OCI-LY7 (cell line): ENCODE data around the gene C11orf58. TPM values are rescaled to one million over a fixed set of nuclear protein-coding genes. Genes with fewer than 3 reads are reported as not detected.

ENCODE experiments used
- BruUV-seq: library from RNA; stranded (reverse); fragments of 400-500 nt; replicated peaks from 2 replicates; lab custom pipeline; 2021; lab: Mats Ljungman, UMichigan
- CTCF ChIA-PET: fragments of 300-600 bp; sonication (Branson Sonifier 250); formaldehyde crosslinking; loops from one replicate; lab custom pipeline; 2022; ENCODE audit warnings: antibody characterized with exemption; ENCODE audit not compliant: unreplicated experiment; lab: Charles Lee
- POLR2A ChIA-PET: fragments of 300-600 bp; sonication (Branson Sonifier 250); formaldehyde crosslinking; loops from one replicate; lab custom pipeline; 2022; ENCODE audit warnings: antibody characterized with exemption; lab: Charles Lee
- DNase-seq: peaks from one replicate; pipeline ENCODE4 v3.0.0-alpha.2; 2015; ENCODE audit warnings: low spot score
- H2AFZ ChIP-seq: fragments of 200-600 bp; sonication (generic), shearing (Covaris generic); 2 replicates; pipeline ENCODE4 v1.6.1; 2014; ENCODE audit warnings: mild to moderate bottlenecking, antibody characterized with exemption, low read length, moderate library complexity
- H3K27ac ChIP-seq: fragments of 200-600 bp; sonication (generic); 2 replicates; pipeline ENCODE4 v1.5.1; 2014; ENCODE audit warnings: mixed run types, low read depth, mild to moderate bottlenecking, moderate library complexity, low read length, inconsistent platforms; ENCODE audit not compliant: poor library complexity, severe bottlenecking
- H3K36me3 ChIP-seq: fragments of 200-600 bp; sonication (generic); 2 replicates; pipeline ENCODE4 v1.6.1; 2014; ENCODE audit warnings: mild to moderate bottlenecking, antibody characterized with exemption, low read length, moderate library complexity, mixed read lengths; ENCODE audit not compliant: insufficient read depth
- H3K4me1 ChIP-seq: fragments of 200-600 bp; sonication (generic); 2 replicates; pipeline ENCODE4 v1.5.1; 2014; ENCODE audit warnings: mild to moderate bottlenecking, low read length; ENCODE audit not compliant: insufficient read depth, poor library complexity, severe bottlenecking
- H3K4me2 ChIP-seq: fragments of 200-600 bp; sonication (generic); 2 replicates; pipeline ENCODE4 v1.6.1; 2014; ENCODE audit warnings: mild to moderate bottlenecking, low read length
- H3K4me3 ChIP-seq: fragments of 200-600 bp; sonication (generic); 2 replicates; pipeline ENCODE4 v1.5.1; 2014; ENCODE audit warnings: mild to moderate bottlenecking, low read depth, low read length; ENCODE audit not compliant: poor library complexity, severe bottlenecking
- H3K79me2 ChIP-seq: fragments of 200-600 bp; sonication (generic); 2 replicates; pipeline ENCODE4 v1.6.1; 2016; ENCODE audit warnings: low read depth, mild to moderate bottlenecking, low read length, moderate library complexity, mixed read lengths; ENCODE audit not compliant: insufficient read depth
- H3K9me2 ChIP-seq: fragments of 200-600 bp; sonication (generic); 2 replicates; pipeline ENCODE4 v1.6.1; 2016; ENCODE audit warnings: mild to moderate bottlenecking, low read length, mixed read lengths; ENCODE audit not compliant: insufficient read depth
- H3K9me3 ChIP-seq: fragments of 200-600 bp; sonication (generic); 2 replicates; pipeline ENCODE4 v1.6.1; 2014; ENCODE audit warnings: mild to moderate bottlenecking, mixed run types, low read length, mixed read lengths
- H4K20me1 ChIP-seq: fragments of 200-600 bp; sonication (generic); 2 replicates; pipeline ENCODE4 v1.6.1; 2014; ENCODE audit warnings: mild to moderate bottlenecking, antibody characterized with exemption, low read length, moderate library complexity, mixed read lengths; ENCODE audit not compliant: insufficient read depth
- CTCF ChIP-seq: fragments of 200-600 bp; sonication (generic); conservative IDR thresholded peaks from 2 replicates; pipeline ENCODE4 v1.5.1; 2014; ENCODE audit warnings: mild to moderate bottlenecking, antibody characterized with exemption, low read length, moderate library complexity, mixed read lengths
- EZH2phosphoT487 ChIP-seq: fragments of 200-600 bp; sonication (generic); IDR thresholded peaks from 2 replicates; pipeline ENCODE4 v1.6.1; 2018; ENCODE audit warnings: low read depth, borderline replicate concordance, mild to moderate bottlenecking, mixed run types, antibody characterized with exemption, low read length, moderate library complexity, mixed read lengths
- intact Hi-C: fragments of 100-400 bp; cut with micrococcal nuclease; formaldehyde crosslinking; loops from one replicate; pipeline ENCODE4 v1.10.0; 2022; ENCODE audit not compliant: unreplicated experiment
- total RNA-seq, 2 experiments: library from RNA; depleted of rRNA in 1 of 2; stranded (reverse); fragments of >200 nt in 1 of 2; shearing (Covaris generic) in 1 of 2; gene quantifications; 2 replicates each; pipeline ENCODE4 v1.2.3, GENCODE V29; 2014 to 2022

The C11orf58 gene
- total RNA-seq, 2 experiments from 2014 or later: 118 to 146 TPM

DNA sequence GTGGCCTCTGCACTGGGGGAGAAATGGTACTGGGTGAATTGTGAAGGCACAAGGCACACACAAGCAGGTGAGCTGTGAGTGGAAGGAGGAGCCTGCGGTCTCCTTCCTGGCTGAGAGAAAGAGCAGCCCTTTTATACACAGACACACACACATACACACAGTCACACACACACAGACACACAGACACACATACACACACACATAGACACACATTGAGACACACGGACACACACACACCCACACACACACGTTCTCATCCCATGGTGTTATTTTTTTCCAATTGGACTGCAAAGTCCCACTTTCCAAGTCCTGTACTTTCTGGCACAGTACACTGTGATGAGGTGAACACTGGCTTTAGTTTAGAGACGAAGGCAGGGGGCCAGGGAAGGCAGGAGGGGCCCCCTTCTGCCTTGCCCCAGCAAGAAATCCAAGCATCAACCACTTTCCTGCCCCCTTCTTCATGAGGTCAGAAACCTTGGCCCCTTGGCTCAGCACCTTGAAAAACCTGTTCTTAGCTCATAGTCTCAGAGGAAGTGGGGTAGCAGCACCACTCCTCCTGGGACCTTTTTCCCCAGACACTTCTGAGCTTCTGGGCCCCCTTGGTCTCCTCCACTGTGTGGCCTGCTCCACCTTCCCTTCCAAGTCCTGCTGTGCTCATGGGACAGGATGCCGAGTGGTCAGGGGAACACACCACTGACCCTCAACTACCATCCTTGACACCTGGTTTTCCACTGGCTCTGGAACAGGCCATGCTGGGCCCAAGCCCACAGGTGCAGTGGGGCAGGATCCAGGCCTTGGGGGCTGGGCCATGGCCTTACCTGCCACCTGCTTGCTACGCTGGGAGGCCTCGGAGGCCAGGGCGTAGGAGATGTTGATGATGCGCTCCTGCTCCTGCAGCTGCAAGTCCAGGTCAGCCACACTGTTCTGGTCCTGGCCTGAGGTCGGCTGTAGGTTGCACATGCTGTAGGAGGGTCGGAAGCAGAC is 43.8 kb downstream of the C11orf58 start:
- intact Hi-C loops: no loop called here
- TF ChIP-seq EZH2phosphoT487 (no peak), CTCF (no peak)
- POLR2A ChIA-PET: interaction anchor here (0.5 to 0.6 kb wide), 2 partner anchors 14 to 193 kb away, joined by 3 to 5 read pairs; no protein-coding TSS in a partner anchor

GRCh38 chr11:16783321-16783801 is 44.9 kb downstream of the C11orf58 start:
- BruUV-seq: no TSS peak
- H3K9me3 ChIP-seq: no peaks in the 10 kb centered on the region
- H3K4me1 ChIP-seq: no peaks in the 10 kb centered on the region
- no peak overlapping the region for H3K4me3 ChIP-seq
- DNase-seq: no peak
- H2AFZ ChIP-seq: no peak overlapping the region
- no peak overlapping the region for H3K4me2 ChIP-seq
- ChIA-PET CTCF (no interaction called here), POLR2A (no interaction called here)
- H3K27ac ChIP-seq: no peak overlapping the region
- H3K79me2 ChIP-seq: no peaks in the 10 kb centered on the region
- no peak for TF ChIP-seq CTCF
- TF ChIP-seq EZH2phosphoT487: no peak
- no peaks in the 10 kb centered on the region for H4K20me1 ChIP-seq
- H3K36me3 ChIP-seq: no peaks in the 10 kb centered on the region
- H3K9me2 ChIP-seq: no peaks in the 10 kb centered on the region
- intact Hi-C loops: no loop called here

More for the DNA sequence above, 43.8 kb downstream of the C11orf58 start:
- Histone ChIP-seq H2AFZ (no peak overlapping the region), H3K4me3 (no peak overlapping the region), H3K4me1 (no peaks in the 10 kb centered on the region), H3K36me3 (no peaks in the 10 kb centered on the region), H3K27ac (no peak overlapping the region), H3K4me2 (no peak overlapping the region), H3K79me2 (no peaks in the 10 kb centered on the region), H3K9me2 (no peaks in the 10 kb centered on the region), H3K9me3 (no peaks in the 10 kb centered on the region), H4K20me1 (no peaks in the 10 kb centered on the region)
- no peak for DNase-seq
- no TSS peak for BruUV-seq
- CTCF ChIA-PET: no interaction called here

GRCh38 chr11:16784097-16784496 is 45.6 kb downstream of the C11orf58 start:
- Histone ChIP-seq H2AFZ (no peak overlapping the region), H3K4me1 (no peaks in the 10 kb centered on the region), H3K9me2 (no peaks in the 10 kb centered on the region), H3K36me3 (no peaks in the 10 kb centered on the region), H3K79me2 (no peaks in the 10 kb centered on the region), H3K4me3 (no peak overlapping the region), H3K9me3 (no peaks in the 10 kb centered on the region), H3K4me2 (no peak overlapping the region), H3K27ac (no peak overlapping the region), H4K20me1 (no peaks in the 10 kb centered on the region)
- BruUV-seq: no TSS peak
- ChIA-PET POLR2A (interaction anchor here (0.6 kb wide), 1 partner anchor 1023 kb away, joined by 7 read pairs; no protein-coding TSS in a partner anchor), CTCF (no interaction called here)
- no peak for DNase-seq
- intact Hi-C loops: no loop called here
- TF ChIP-seq EZH2phosphoT487: no peak
- no peak for TF ChIP-seq CTCF
